Activated CD4-positive, alpha-beta T cell treated with anti-CD3 and anti-CD28 coated beads, Interleukin-2, amount 10 ng/mL, durations not matched to agents 7 days and 5 days (primary cell): ENCODE results near the gene PPP2R5B. TPM values are rescaled to one million over a fixed set of nuclear protein-coding genes. Genes with fewer than 3 reads are reported as not detected.
"Not testable (repeated sequence)": the region's sequence is repeated elsewhere in the genome, so short reads cannot be mapped to it uniquely, and the experiment has no call there.

ENCODE experiments used
- CTCF ChIA-PET: fragments of 350-600 bp; sonication (Branson Sonifier 250); formaldehyde crosslinking; loops from one replicate; lab custom pipeline; 2021; ENCODE audit warnings: antibody characterized with exemption; lab: Charles Lee
- POLR2A ChIA-PET: fragments of 350-600 bp; sonication (Branson Sonifier 250); formaldehyde crosslinking; loops from one replicate; lab custom pipeline; 2021; ENCODE audit warnings: antibody characterized with exemption; lab: Charles Lee
- DNase-seq: peaks from one replicate; pipeline ENCODE4 v3.0.0-alpha.2; 2020
- H3K27ac Mint-ChIP-seq: one replicate; pipeline ENCODE4 v1.8.0; 2021; ENCODE audit warnings: mild to moderate bottlenecking, moderate library complexity, mixed read lengths
- H3K27me3 Mint-ChIP-seq: one replicate; pipeline ENCODE4 v1.8.0; 2021; ENCODE audit warnings: mixed read lengths
- H3K36me3 Mint-ChIP-seq: one replicate; pipeline ENCODE4 v1.8.0; 2021; ENCODE audit warnings: low read depth, mixed read lengths
- H3K4me1 Mint-ChIP-seq: one replicate; pipeline ENCODE4 v1.8.0; 2021; ENCODE audit warnings: mixed read lengths
- H3K4me3 Mint-ChIP-seq: one replicate; pipeline ENCODE4 v1.8.0; 2021; ENCODE audit warnings: mild to moderate bottlenecking, moderate library complexity, mixed read lengths
- H3K9me3 Mint-ChIP-seq: one replicate; pipeline ENCODE4 v1.8.0; 2021; ENCODE audit warnings: mixed read lengths
- microRNA-seq: library from miRNA; unstranded; fragments of <30 nt; microRNA quantifications from one replicate; pipeline ENCODE4 v1.2.0, GENCODE V29; 2021; ENCODE audit warnings: borderline microRNAs expressed, borderline replicate concordance
- total RNA-seq, 2 experiments: library from RNA; stranded (reverse); gene quantifications; one replicate each; pipeline ENCODE4 v1.2.3, GENCODE V29; 2021

PPP2R5B gene
- total RNA-seq, 2 experiments from 2014 or later, result 12.0 to 13.7 TPM

DNA sequence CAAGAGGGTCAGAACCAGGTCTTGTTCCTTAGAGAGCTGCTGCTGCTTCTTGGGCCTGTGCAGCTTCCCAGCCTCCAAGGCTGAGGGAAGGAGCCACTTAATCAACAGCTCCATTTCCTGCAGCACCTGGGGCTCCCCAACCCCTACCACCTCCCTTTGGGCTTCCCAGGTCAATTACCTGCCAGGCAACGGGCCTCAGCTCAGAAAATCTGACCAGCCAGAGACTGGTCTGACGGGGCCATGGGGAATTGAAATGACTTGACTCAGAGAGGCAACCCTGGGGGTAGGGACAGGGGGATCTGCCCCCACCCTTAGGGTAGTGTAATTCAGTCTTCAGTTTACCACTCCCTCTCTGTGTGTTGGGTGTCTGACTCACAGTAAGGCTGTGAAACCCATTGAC, 52.2 kb downstream of the PPP2R5B start:
- Mint-ChIP-seq H3K9me3 (no peaks in the 10 kb centered on the region), H3K36me3 (no peaks in the 10 kb centered on the region), H3K4me3 (no peak overlapping the region), H3K27me3 (peaks cover 3% of the 10 kb centered on the region), H3K4me1 (peaks cover 11% of the 10 kb centered on the region), H3K27ac (no peak overlapping the region)
- CTCF ChIA-PET, result no interaction called here
- DNase-seq, result no peak
- POLR2A ChIA-PET, result no interaction called here

DNA sequence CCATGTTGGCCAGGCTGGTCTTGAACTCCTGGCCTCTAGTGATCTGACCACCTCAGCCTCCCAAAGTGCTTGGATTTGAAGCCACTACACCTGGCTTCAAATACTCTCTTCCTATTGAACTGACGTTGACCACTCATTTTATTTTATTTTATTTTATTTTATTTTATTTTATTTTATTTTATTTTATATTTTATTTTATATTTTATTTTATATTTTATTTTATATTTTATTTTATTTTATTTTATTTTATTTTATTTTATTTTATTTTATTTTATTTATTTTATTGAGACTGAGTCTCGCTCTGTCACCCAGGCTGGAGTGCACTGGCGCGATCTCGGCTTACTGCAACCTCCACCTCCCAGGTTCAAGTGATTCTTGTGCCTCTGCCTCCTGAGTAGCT, 58.9 kb downstream of the PPP2R5B start:
- CTCF ChIA-PET, DNase-seq, H3K4me1 Mint-ChIP-seq, H3K9me3 Mint-ChIP-seq, H3K27ac Mint-ChIP-seq, H3K27me3 Mint-ChIP-seq, H3K36me3 Mint-ChIP-seq, POLR2A ChIA-PET, H3K4me3 Mint-ChIP-seq: not testable (repeated sequence)

Small RNAs within 50 kb of the gene (microRNA-seq; reads per million reads assigned to microRNA genes)
- gene MIR6749 (not detected), gene MIR6750 (not detected)

Other genes with a start within 250 kb of the PPP2R5B start
- under 1 TPM; 0.07 to 0.15 TPM for gene NRXN2, start 201.5 kb upstream of the PPP2R5B start, total RNA-seq
- gene RASGRP2, start 180.5 kb upstream of the PPP2R5B start, total RNA-seq, result 100 to 1,000 TPM; 293 to 300 TPM
- 1 to 10 TPM; 3.9 to 4.3 TPM for gene PYGM, start 164.7 kb upstream of the PPP2R5B start, total RNA-seq
- gene SF1, start 146.1 kb upstream of the PPP2R5B start, total RNA-seq, result 100 to 1,000 TPM; 435 to 456 TPM
- gene MAP4K2, start 121.5 kb upstream of the PPP2R5B start, total RNA-seq, result 10 to 100 TPM; 86.6 to 91.2 TPM
- gene MEN1, start 114.1 kb upstream of the PPP2R5B start, total RNA-seq, result 10 to 100 TPM; 35.1 to 38.7 TPM
- 1 to 10 TPM in 1 of 2 experiments, under 1 TPM in 1; 0.42 to 1.3 TPM for gene CDC42BPG, start 80.0 kb upstream of the PPP2R5B start, total RNA-seq
- 100 to 1,000 TPM; 131 to 149 TPM for gene EHD1, start 46.1 kb upstream of the PPP2R5B start, total RNA-seq
- gene ATG2A, start 7.5 kb upstream of the PPP2R5B start, total RNA-seq, result 10 to 100 TPM; 23.0 to 25.7 TPM
- not detected for gene GPHA2, start 11.2 kb downstream of the PPP2R5B start, total RNA-seq
- gene MAJIN, start 47.4 kb downstream of the PPP2R5B start, total RNA-seq, result under 1 TPM; 0.20 to 0.54 TPM
- gene BATF2, start 72.3 kb downstream of the PPP2R5B start, total RNA-seq, result under 1 TPM in 1 of 2 experiments, not detected in 1; 0.10 TPM
- 10 to 100 TPM; 62.4 to 65.3 TPM for gene ARL2, start 89.5 kb downstream of the PPP2R5B start, total RNA-seq
- gene SNX15, start 102.8 kb downstream of the PPP2R5B start, total RNA-seq, result 10 to 100 TPM; 28.3 to 34.8 TPM
- 10 to 100 TPM; 35.9 to 40.5 TPM for gene SAC3D1, start 116.5 kb downstream of the PPP2R5B start, total RNA-seq
- gene NAALADL1, start 133.9 kb downstream of the PPP2R5B start, total RNA-seq, result 1 to 10 TPM; 6.3 to 7.3 TPM
- 100 to 1,000 TPM; 105 to 109 TPM for gene CDCA5, start 159.4 kb downstream of the PPP2R5B start, total RNA-seq
- gene ZFPL1, start 159.5 kb downstream of the PPP2R5B start, total RNA-seq, result 10 to 100 TPM; 27.2 to 29.8 TPM
- 100 to 1,000 TPM; 146 to 148 TPM for gene VPS51, start 171.5 kb downstream of the PPP2R5B start, total RNA-seq
- gene TM7SF2, start 187.2 kb downstream of the PPP2R5B start, total RNA-seq, result 10 to 100 TPM; 26.1 to 27.7 TPM
- 1 to 10 TPM; 8.6 to 9.9 TPM for gene ZNHIT2, start 193.0 kb downstream of the PPP2R5B start, total RNA-seq
- gene FAU, start 197.4 kb downstream of the PPP2R5B start, total RNA-seq, result 1,000 to 10,000 TPM; 1,051 to 1,116 TPM
- 10 to 100 TPM; 49.5 to 55.4 TPM for gene MRPL49, start 197.6 kb downstream of the PPP2R5B start, total RNA-seq
- gene SYVN1, start 209.8 kb downstream of the PPP2R5B start, total RNA-seq, result 10 to 100 TPM; 40.5 to 42.2 TPM
- gene SPDYC, start 245.5 kb downstream of the PPP2R5B start, total RNA-seq, result not detected